ENCODE results near the gene CCK.

CCK gene

GRCh38 chr3:42226470-42227425 lies 39.2 kb downstream of the CCK start:
- in situ Hi-C loops (cut with HindIII; ENCODE audit: low sequenced_read_pairs): no loop called here

- in situ Hi-C loops (cut with HindIII; ENCODE audit: low sequenced_read_pairs): no loop called here
Observed at GRCh38 chr3:42225486-42226363, 40.3 kb downstream of the CCK start.

GRCh38 chr3:42224658-42225421 lies 41.1 kb downstream of the CCK start:
- in situ Hi-C loops (cut with HindIII; ENCODE audit: low sequenced_read_pairs): no loop called here

- in situ Hi-C loops (cut with HindIII; ENCODE audit: low sequenced_read_pairs): no loop called here
Observed at GRCh38 chr3:42224178-42224577, 41.8 kb downstream of the CCK start.

- in situ Hi-C loops (cut with HindIII; ENCODE audit: low sequenced_read_pairs): no loop called here
Observed at GRCh38 chr3:42222942-42223693, 42.9 kb downstream of the CCK start.

- in situ Hi-C loops (cut with HindIII; ENCODE audit: low sequenced_read_pairs): no loop called here
Observed at GRCh38 chr3:42220436-42221121, 45.4 kb downstream of the CCK start.

GRCh38 chr3:42216931-42217333 lies 49.1 kb downstream of the CCK start:
- in situ Hi-C loops (cut with HindIII; ENCODE audit: low sequenced_read_pairs): no loop called here

- in situ Hi-C loops (cut with HindIII; ENCODE audit: low sequenced_read_pairs): no loop called here
Observed at GRCh38 chr3:42216302-42216701, 49.7 kb downstream of the CCK start.

- in situ Hi-C loops (cut with HindIII; ENCODE audit: low sequenced_read_pairs): no loop called here
Observed at GRCh38 chr3:42214565-42215283, 51.3 kb downstream of the CCK start.

GRCh38 chr3:42214064-42214463 lies 51.9 kb downstream of the CCK start:
- in situ Hi-C loops (cut with HindIII; ENCODE audit: low sequenced_read_pairs): no loop called here

- in situ Hi-C loops (cut with HindIII; ENCODE audit: low sequenced_read_pairs): no loop called here
Observed at GRCh38 chr3:42213417-42213816, 52.6 kb downstream of the CCK start.

GRCh38 chr3:42210726-42211125 lies 55.3 kb downstream of the CCK start:
- in situ Hi-C loops (cut with HindIII; ENCODE audit: low sequenced_read_pairs): no loop called here

GRCh38 chr3:42209917-42210316 lies 56.1 kb downstream of the CCK start:
- in situ Hi-C loops (cut with HindIII; ENCODE audit: low sequenced_read_pairs): no loop called here

Measured in DLD1 (cell line).